GM19438 (cell line): ENCODE results near the gene PDIA2.
"Not testable (repeated sequence)": the region's sequence is repeated elsewhere in the genome, so short reads cannot be mapped to it uniquely, and the experiment has no call there.

Experiments
- ATAC-seq: cut with Tn5 transposase; IDR thresholded peaks from one replicate; pipeline ENCODE4 v1.9.1; 2021; ENCODE audit warnings: low read depth; ENCODE audit not compliant: unreplicated experiment

Gene PDIA2

DNA sequence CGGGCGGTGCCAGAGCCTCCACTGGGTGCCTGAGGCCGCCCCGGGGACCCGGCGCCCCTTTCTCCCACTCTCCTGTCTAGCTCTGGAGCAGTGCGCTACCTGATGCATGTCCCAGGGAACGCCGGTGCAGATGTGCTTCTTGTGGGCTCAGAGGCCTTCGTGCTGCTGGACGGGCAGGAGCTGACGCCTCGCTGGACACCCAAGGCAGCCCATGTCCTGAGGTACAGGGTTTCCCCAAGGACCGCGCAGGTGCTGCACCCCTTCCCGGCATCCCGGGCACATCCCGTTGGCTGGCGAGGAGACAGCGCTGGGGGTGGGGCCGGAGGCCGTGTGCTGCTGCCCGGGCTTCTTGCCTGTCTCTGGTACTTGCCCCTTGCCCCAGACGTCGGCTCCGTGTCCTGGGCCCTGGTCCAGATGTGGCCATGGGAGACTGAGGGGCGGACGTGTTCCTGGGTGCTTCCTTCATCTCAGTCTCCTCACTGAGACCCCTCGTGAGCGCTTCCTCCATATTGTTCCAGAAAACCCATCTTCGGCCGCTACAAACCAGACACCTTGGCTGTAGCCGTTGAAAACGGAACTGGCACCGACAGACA is 19.7 kb upstream of the PDIA2 start:
- ATAC-seq, result no peak

DNA sequence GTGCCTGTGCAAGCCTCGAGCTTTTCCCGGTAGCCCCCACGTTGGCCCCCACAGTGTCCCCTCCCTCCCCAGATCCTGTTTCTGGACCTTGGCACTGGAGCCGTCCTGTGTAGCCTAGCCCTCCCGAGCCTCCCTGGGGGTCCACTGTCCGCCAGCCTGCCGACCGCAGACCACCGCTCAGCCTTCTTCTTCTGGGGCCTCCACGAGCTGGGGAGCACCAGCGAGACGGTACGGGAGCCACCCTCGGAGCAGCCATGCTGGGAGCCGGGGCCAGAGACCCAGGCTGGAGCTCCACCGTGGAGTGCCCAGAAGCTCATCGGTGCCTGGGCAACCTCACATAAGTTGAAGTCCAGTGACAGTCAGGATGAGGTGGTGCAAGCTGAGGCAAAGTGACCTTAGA is 19.0 kb upstream of the PDIA2 start:
- no peak for ATAC-seq

DNA sequence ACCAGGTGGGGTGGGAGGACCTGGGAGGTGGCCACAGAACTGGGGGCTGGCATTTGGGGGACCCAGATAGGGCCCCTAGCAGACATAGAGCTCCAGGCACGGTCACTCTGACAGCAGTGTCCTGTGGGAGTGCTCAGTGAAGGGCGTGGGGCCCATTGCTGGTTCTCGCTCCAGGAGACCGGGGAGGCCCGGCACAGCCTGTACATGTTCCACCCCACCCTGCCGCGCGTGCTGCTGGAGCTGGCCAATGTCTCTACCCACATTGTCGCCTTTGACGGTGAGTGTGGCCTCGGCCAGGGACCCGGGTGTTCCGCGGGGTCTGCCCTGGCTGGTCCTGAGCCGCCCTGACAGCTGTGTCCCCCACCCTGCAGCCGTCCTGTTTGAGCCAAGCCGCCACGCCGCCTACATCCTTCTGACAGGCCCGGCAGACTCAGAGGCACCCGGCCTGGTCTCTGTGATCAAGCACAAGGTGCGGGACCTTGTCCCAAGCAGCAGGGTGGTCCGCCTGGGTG is 18.5 kb upstream of the PDIA2 start:
- ATAC-seq, result no peak

DNA sequence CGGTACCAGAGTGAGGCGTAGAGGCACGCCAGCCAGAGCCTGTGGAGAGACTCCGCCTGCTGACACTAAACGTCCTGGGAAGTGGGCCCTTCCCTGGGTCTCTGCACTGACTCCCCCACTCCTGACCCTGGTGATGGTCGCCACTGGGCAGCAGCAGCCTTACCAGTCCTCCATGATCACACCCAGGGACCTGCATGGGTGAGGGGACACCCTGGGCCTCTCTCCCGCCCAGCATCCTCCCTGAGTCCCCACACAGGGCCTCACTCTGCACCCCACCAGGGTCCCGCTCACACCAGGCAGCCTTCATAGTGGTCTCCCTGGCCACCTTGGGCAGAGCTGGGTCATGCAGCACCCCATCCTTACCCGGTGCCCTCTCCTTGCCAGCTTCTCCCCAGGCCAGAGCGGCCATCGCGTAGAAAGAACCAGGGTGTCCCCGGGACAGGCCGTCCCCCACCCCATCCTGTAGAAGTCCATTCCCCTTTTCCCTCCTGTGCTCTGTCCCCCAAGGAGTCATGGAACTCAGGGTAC is 17.9 kb upstream of the PDIA2 start:
- ATAC-seq, result no peak

DNA sequence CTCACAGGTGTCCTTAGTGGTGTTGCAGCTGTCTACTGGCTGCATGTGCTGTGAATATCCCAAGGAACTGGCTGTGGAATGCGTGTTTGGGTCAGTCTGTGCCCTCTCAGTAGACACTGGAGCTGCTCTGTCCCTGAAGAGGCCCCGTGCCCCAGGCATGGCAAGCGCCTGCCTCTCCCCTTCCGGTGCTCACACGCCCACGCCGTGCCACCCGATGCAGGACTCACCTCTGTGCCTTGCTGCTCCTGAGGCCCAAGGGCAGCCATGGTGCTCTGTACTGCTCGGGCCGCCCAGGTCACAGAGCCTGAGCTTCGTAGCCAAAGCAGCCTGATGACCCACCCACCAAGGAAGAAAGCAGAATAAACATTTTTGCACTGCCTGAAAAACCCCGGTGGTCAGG is 17.3 kb upstream of the PDIA2 start:
- ATAC-seq, result no peak

DNA sequence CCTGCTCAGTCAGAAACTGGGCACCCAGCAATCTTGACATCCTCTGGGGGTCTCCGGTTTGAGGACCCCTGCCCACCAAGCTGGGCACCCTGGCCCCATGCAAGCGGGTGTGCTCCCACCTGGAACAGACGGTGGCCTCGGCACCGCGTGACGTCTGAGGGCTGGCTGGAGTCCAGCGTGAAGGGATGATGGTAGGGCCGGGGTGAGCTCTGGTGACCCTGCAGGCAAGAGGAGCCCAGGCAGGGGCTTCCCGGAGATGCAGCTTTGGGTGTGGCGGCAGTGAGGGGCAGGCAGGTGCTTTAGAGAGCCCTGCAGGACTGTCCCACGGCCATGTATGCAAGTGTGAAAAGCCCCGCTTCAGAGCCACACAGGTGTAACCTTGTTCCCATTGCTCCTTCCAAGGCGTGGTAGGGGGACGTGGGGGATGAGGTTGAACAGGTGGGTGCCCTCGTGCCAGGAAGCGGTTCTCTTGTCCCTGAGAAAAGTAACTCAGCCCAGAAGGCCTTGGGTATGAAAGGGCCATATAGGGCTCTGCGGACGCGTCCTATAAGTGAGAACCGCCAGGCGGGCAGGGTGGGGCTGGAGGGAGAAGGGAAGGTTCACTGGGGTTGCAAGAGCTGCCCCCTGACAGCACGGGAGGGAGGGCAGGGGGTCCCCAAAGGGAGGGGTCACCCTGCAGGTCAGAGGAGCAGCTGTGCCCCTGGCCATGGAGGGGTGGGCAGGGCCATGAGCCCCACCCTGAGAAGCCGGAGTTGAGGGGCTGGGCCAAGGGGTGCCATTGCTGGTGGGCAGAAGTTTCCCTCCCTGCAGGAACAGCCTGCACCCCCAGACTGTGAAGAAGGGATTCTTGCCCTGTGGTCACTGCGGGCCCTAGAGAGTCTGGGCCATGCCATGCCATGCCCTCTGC is 16.5 kb upstream of the PDIA2 start:
- ATAC-seq, result no peak

DNA sequence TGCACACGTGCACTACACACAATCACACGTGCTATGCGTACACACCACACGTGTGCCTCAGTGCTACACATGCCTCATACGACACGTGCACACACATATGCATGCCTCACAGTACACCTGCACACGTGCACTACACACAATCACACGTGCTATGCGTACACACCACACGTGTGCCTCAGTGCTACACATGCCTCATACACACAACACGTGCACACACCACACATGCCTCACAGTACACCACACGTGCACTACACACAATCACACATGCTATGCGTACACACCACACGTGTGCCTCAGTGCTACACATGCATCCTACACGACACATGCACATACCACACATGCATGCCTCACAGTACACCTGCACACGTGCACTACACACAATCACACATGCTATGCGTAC is 15.4 kb upstream of the PDIA2 start:
- not testable (repeated sequence) for ATAC-seq

DNA sequence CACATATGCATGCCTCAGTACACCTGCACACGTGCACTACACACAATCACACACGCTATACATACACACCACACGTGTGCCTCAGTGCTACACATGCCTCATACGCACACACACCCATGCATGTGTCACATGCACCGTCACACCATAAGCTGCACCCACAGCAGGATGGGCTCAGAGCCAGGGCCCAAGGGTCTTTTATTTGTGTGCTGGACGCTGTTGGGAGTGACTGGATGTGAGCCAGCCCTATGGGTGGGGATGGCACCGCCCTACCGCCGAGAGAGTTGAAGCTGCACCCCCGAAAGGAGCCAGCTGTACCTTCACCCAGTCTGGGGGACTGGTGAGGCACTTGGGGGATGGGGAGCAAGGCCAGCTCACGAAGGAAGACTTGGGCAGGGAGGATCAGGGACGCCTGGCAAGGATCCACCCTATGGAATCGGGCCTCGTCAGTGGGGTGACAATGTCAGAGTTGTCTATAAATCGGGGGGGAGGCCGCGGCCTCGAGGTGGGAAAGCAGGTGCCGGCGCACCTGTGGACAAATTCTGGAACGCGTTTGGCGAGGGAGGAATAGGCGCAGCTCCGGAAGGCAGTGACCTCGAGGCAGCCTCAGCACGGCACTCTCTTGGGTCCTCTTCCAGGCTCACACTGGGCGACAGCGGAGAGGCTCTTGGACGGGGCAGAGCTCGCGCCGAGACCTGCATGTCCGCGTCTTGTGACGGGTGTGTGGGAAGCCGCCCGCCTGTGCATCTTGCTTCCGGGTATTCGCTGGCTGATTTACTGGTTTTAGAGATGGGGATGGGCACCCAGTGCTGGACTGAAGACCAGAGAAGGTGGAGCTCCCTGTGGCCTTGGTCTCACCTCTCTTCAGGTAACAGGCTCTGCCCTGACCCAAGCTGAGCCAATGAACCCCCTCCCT is 14.6 kb upstream of the PDIA2 start:
- ATAC-seq, result no peak

DNA sequence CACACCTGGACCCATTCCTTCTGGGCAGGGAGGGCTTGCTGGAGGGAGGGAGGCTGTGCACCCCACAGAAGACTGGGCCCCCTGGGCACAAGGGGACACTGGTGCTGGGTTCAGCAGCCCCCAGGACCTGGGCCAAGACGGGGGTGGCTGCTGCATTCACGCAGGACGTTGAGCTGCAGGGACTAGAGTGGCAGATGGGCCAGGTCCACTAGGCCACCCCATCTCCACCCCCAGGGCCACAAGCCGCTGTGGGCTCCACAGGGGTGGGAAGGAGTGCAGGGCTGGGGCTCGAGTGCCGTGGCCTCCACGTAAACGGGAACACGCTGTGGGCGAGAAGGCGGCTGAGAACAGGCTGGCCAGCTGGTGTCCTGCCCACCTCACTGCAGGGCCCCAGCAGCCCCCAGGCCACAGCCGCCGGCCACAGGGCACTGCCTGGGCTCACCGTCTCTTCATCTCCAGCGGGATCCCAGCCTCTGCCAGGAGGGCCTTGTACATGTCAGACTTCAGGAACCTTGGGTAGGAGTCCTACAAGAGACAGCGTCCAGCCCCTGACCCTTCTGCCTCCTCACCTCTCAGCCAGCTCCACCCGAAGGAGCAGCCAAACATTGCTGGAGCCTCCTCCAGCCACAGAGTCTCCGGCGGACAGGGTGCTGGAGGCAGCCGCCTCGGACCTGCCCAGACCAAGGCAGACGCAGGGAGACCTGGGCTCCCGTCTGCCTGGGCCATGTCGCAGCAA is 13.7 kb upstream of the PDIA2 start:
- no peak for ATAC-seq

DNA sequence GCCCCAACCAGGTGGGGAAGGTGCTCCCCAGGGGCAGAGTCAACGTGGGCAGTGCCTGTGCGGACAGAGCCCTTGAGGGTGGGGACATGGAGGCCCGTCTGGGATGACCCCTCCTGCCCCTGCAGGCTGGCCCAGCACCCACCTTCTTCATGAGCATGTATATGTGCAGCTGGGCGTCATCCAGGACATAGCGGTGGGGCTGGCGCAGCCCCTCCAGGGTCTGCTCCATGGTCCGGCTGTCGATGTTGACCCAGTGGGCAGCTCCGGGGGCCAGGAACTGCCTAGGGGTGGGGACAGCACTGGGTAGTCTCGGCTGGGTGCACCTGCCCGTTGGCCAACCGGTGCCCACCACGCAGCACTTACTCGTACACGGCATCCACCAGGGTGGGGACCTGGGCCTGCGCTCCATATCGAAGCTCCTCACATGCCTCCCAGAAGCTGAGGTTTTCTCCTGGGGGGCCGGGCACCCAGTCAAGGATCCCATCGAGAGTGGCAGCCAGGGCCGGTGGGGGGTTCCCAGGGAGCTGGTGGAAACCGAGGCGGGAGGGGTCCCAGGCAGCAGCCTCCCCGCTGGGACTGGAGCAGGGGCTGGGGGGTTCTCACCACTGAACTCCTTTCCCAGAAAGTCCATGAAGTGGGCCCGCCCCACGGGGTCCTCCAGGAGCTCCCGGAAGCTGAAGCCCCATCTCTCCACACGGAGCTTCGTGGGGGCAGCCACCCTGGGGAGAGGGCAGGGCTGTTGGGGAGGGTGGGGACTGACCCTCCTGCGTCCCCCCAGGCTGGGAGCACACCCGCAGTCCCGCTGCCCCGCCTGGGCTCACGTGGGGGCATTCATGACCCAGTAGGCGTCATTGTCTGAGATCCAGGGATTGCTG is 12.3 kb upstream of the PDIA2 start:
- ATAC-seq, result no peak

DNA sequence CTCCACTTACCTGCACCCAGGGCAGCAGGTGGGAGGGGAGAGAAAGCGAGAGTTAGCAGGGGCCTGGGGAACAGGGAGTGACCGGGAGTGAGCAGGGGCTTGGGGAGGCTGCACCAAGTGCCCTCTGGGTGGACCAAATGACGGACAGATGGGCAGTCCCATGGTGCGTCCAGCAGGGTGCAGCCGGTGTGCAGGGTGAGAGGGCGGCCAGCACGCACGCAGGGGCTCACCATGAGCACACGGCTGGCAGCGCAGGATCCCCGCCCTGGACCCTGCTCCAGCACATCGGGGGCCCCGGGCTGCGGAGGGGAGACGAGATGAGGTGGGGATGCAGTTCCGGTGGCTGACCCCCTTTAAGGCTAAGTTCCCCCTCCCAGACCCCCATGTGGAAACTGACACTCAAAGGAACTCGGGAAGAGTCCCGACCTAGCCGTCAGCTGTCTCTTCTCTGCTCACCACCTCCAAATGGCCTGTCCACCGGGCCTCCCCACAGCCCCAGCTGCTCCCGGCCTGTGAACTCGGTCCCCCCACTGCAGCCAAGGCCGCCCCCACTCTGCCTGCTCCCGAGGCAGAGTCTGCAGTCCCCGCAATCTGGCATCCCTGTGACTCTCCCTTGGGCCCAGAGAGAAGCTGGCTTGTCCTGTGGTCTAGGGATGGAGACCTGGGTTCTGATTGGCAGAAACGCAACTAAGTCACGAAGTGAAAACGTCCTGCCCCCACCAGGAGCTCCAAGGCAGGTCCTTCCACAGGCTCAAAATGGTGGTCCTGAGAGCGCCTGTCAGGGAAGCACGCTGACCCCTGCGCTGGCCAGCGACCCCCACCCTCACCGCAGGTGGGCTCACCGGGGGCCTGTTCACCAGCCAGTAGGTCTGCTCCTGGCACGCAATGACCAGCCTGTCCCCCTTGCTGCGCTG is 10.1 kb upstream of the PDIA2 start:
- no peak for ATAC-seq

DNA sequence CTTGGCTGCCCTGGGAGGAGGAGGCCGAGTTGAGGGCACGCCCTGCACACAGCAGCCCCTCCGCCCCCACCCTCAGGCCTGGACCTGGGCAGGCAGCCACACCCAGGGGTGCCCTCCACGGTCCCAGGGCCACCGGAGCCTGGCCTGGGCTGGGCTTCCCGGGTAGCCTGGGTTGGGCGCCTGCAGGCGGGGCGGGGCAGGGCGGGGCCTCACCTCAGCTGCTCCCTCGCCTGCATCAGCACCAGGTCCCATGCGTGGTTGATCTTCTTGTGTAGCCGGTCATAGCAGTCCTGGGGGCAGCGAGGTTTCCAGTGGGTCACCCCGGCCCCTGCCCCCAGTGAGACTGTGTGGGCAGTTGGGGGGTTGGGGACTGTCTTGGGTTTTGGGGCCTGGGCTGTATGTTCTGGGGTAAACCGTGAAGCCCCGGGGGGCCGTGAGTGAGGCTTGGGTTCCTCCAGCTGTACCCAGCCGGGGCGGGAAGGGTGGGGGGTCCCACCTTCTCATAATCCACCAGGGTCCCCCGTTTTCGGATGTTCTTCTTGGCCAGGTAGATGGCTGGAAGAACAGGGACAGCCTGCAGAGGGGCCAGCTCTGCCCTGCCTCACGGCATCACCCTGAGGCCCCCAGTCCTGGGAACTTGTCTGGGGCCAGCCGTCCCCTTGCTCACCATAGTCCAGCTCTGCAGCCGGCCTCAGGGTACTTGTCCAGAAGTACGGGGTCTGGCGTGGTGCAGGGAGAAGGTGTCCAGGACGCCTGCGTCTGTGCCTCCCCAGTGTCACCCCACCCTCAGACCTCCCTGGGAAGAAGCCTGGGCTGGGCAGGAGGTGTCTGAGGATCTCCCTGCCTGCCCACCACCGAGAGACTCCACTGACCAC is 9.2 kb upstream of the PDIA2 start:
- no peak for ATAC-seq

DNA sequence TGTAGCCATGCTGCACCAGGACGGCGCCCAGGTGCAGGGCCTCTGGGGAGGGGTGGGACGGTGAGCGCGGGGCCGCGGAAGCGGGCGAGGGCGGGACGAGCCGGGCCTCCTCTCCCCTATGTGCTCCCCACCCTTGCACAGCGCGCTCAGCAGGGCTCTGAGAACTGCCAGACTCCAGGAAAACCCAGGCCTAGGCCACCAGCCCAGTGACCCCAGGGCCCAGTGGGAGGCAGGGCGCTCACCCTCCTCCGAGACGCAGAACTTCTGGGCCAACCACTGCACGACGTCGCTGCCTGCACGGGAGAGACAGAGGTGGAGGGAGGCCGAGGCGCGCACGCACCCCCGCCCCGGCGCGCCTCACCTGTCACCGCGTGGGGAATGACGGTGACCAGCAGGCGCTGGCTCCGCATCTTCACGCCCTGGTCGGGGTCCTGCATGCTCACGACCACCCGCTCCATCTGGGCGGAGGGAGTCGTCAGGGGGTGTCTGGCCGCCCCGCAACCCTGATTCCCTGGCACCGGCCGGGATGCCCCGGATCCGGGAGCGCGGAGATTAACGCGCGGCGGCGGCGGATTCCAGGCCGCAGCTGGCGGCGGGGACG is 7.8 kb upstream of the PDIA2 start:
- no peak for ATAC-seq

DNA sequence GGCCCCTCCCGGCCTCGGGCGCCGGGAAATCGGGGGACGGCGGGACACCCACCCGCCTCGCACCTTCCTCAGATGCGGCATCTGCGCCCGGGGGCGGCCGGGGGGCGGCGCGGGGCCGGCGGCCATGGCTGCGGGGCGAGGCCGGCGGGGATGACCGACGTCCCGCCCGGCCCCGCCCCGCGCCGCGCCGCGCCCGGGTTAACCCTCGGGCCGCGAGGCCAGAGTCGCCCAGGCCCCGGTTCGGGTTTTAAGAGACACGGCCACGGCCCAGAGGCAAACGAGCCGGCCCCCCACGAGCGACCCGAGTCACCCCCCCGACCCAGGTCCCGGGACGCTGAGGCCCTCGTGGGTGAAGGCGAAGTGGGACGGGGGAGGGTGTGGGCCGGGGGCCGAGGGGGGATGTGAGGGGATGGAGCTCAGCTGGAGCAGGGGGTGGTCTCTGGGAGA is 7.2 kb upstream of the PDIA2 start, which contains the start of gene RGS11:
RGS11 (minus strand) TSS at position 159 of the 447 bp plus-strand sequence; CDS start at position 126, 33 bp downstream.
- no peak for ATAC-seq

DNA sequence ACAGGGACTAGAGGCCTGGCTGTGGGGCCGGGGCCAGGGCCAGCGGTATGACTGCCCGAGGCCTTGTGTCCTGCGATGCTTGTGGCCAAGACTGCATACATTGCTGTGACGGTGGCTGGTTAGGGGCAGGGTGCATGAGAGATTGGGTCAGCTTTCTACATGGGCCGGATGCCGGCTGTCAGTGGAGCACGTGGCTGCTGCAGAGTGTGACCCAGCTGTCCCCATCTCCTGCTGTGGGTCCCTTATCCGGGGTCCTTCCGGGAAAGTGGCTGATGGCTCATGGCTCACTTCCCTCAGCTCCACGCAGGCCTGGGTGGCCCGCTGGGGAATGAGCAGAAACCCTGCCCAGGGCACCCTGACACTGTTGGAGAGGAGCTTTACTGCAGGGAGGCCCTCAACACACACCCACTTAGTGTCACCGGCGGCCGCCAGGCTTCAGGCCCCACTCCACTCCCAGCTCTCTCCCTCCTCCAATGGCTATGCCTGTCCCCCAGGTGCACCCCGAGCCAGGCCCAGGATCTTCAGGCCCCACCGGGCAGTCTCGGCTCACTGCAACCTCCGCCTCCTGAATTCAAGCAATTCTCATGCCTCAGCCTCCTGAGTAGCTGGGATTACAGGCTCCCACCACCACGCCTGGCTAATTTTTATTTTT is 6.4 kb upstream of the PDIA2 start:
- no peak for ATAC-seq

DNA sequence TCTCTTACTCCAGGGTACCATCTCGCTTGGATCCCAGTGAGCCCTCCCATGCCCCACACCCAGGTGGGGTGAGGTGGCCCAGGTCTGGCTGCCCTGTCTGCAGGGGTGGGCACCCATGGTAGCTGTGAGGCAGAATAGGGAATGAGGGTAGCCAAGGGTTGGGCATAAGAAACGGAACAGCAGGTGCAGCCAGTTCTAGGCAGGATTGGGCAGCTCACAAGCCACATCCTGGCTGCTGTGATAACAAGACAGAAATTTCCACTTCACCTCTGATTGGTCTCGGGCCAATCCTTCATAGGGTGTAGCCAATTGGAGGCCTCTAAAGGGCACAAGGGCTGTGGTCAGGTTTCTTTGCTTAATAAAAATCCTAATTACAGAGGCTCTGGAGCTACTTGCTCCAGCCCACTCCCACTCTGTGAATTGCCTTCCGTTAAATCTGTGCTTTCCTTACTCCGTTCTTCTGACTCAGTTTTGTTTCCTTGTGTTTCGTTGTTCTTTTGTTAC is 4.0 kb upstream of the PDIA2 start:
- ATAC-seq, result no peak
